GM20431 (cell line): ENCODE measurements around the gene EIF4EBP3.

Source experiments
- in situ Hi-C: fragments of 300-500 bp; cut with MseI, MboI; formaldehyde crosslinking; loops from one replicate; pipeline ENCODE4 v1.15.0; 2020; ENCODE audit warnings: low sequenced_read_pairs; ENCODE audit not compliant: unreplicated experiment

The EIF4EBP3 gene

GRCh38 chr5:140547508-140548299 is at the start of gene EIF4EBP3:
Gene EIF4EBP3 (plus strand): TSS chr5:140547662. CDS start chr5:140547738, 76 bp downstream.
- in situ Hi-C loops = no loop called here

GRCh38 chr5:140497897-140498296 is 49.6 kb upstream of the EIF4EBP3 start:
- in situ Hi-C loops = no loop called here

- in situ Hi-C loops = no loop called here
Observed at GRCh38 chr5:140498591-140498990, 48.9 kb upstream of the EIF4EBP3 start.

- in situ Hi-C loops = no loop called here
Observed at GRCh38 chr5:140502834-140503233, 44.6 kb upstream of the EIF4EBP3 start.

- in situ Hi-C loops = no loop called here
Observed at GRCh38 chr5:140509898-140510297, 37.6 kb upstream of the EIF4EBP3 start.

- in situ Hi-C loops = no loop called here
Observed at GRCh38 chr5:140513124-140513523, 34.3 kb upstream of the EIF4EBP3 start.

- in situ Hi-C loops = no loop called here
Observed at GRCh38 chr5:140524003-140524402, 23.5 kb upstream of the EIF4EBP3 start.

- in situ Hi-C loops = no loop called here
Observed at GRCh38 chr5:140540227-140540626, 7.2 kb upstream of the EIF4EBP3 start.

GRCh38 chr5:140542972-140543371 is 4.5 kb upstream of the EIF4EBP3 start:
- in situ Hi-C loops = no loop called here

GRCh38 chr5:140544986-140545385 is 2.5 kb upstream of the EIF4EBP3 start:
- in situ Hi-C loops = no loop called here

- in situ Hi-C loops = no loop called here
Observed at GRCh38 chr5:140545606-140546005, 1.9 kb upstream of the EIF4EBP3 start.

- in situ Hi-C loops = no loop called here
Observed at GRCh38 chr5:140546851-140547507, 483 bp upstream of the EIF4EBP3 start.

GRCh38 chr5:140548300-140548688 is 832 bp downstream of the EIF4EBP3 start:
- in situ Hi-C loops = no loop called here

- in situ Hi-C loops = no loop called here
Observed at GRCh38 chr5:140548791-140549190, 1.3 kb downstream of the EIF4EBP3 start.

GRCh38 chr5:140549237-140550144 is 2.0 kb downstream of the EIF4EBP3 start:
- in situ Hi-C loops = no loop called here

GRCh38 chr5:140550147-140551079 is 3.0 kb downstream of the EIF4EBP3 start:
- in situ Hi-C loops = no loop called here

- in situ Hi-C loops = no loop called here
Observed at GRCh38 chr5:140551872-140552271, 4.4 kb downstream of the EIF4EBP3 start.

- in situ Hi-C loops = no loop called here
Observed at GRCh38 chr5:140553657-140554056, 6.2 kb downstream of the EIF4EBP3 start.

GRCh38 chr5:140554454-140554853 is 7.0 kb downstream of the EIF4EBP3 start:
- in situ Hi-C loops = no loop called here
